Loucy (cell line): ENCODE results near the gene RANBP17.

ENCODE experiments used
- EZH2phosphoT487 ChIP-seq: fragments of 200-600 bp; IDR thresholded peaks from 2 replicates; pipeline ENCODE4 v1.6.1; 2018; ENCODE audit warnings: antibody characterized with exemption, mild to moderate bottlenecking, moderate library complexity, borderline replicate concordance
- TF ChIP-seq, protein P1 (sequence below): fragments of 200-600 bp; sonication (generic); conservative IDR thresholded peaks from 2 replicates; pipeline ENCODE4 v1.5.1; 2014; ENCODE audit warnings: mild to moderate bottlenecking, antibody characterized with exemption, low read length

- TF ChIP-seq, protein P1, sequence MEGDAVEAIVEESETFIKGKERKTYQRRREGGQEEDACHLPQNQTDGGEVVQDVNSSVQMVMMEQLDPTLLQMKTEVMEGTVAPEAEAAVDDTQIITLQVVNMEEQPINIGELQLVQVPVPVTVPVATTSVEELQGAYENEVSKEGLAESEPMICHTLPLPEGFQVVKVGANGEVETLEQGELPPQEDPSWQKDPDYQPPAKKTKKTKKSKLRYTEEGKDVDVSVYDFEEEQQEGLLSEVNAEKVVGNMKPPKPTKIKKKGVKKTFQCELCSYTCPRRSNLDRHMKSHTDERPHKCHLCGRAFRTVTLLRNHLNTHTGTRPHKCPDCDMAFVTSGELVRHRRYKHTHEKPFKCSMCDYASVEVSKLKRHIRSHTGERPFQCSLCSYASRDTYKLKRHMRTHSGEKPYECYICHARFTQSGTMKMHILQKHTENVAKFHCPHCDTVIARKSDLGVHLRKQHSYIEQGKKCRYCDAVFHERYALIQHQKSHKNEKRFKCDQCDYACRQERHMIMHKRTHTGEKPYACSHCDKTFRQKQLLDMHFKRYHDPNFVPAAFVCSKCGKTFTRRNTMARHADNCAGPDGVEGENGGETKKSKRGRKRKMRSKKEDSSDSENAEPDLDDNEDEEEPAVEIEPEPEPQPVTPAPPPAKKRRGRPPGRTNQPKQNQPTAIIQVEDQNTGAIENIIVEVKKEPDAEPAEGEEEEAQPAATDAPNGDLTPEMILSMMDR = no peak
- no peak for TF ChIP-seq EZH2phosphoT487
These were observed 83.5 kb downstream of the RANBP17 start for GRCh38 chr5:170945275-170945674.
